ENCODE measurements around the gene AQP10. TPM values are rescaled to one million over a fixed set of nuclear protein-coding genes. Genes with fewer than 3 reads are reported as not detected.

Gene AQP10
- total and polyA plus RNA-seq, 2 donors (not counting 1 experiment from before 2014, with no cell fraction given) = not detected

GRCh38 chr1:154323493-154323892 is 2.6 kb downstream of the AQP10 start:
- Histone ChIP-seq H3K9ac (ENCODE audit: insufficient read depth, low read length) (no peak overlapping the region), H3K9me3 (ENCODE audit: control insufficient read depth, insufficient read depth, low read depth, low read length) (no peaks in the 10 kb centered on the region), H4K20me1 (ENCODE audit: control insufficient read depth, extremely low read depth, insufficient read depth, low read length) (no peaks in the 10 kb centered on the region), H3K4me2 (ENCODE audit: extremely low read depth, insufficient read depth, low read length) (no peak overlapping the region), H3K27me3 (ENCODE audit: control insufficient read depth, insufficient read depth, low read length) (peaks cover 7% of the 10 kb centered on the region), H3K79me2 (ENCODE audit: control insufficient read depth, insufficient read depth, low read length) (peaks cover 19% of the 10 kb centered on the region), H3K27ac (ENCODE audit: insufficient read depth, low read length) (no peak overlapping the region), H2AFZ (ENCODE audit: low read length) (no peak overlapping the region), H3K4me3 (replicated peaks in 1 of 4; ENCODE audit: control extremely low read depth in 1 of 4, insufficient read depth in 1 of 4, low read depth in 3 of 4, low read length in 4 of 4) (no peak overlapping the region), H3K36me3 (ENCODE audit: control insufficient read depth, insufficient read depth, low read length) (no peaks in the 10 kb centered on the region), H3K4me1 (ENCODE audit: control insufficient read depth, extremely low read depth, insufficient read depth, low read length) (peaks cover 19% of the 10 kb centered on the region)
- TF ChIP-seq EZH2 (IDR thresholded peaks at IDR 0.05; ENCODE audit: low read length, missing control alignments) = no peak
- TF ChIP-seq, protein P1, sequence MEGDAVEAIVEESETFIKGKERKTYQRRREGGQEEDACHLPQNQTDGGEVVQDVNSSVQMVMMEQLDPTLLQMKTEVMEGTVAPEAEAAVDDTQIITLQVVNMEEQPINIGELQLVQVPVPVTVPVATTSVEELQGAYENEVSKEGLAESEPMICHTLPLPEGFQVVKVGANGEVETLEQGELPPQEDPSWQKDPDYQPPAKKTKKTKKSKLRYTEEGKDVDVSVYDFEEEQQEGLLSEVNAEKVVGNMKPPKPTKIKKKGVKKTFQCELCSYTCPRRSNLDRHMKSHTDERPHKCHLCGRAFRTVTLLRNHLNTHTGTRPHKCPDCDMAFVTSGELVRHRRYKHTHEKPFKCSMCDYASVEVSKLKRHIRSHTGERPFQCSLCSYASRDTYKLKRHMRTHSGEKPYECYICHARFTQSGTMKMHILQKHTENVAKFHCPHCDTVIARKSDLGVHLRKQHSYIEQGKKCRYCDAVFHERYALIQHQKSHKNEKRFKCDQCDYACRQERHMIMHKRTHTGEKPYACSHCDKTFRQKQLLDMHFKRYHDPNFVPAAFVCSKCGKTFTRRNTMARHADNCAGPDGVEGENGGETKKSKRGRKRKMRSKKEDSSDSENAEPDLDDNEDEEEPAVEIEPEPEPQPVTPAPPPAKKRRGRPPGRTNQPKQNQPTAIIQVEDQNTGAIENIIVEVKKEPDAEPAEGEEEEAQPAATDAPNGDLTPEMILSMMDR (conservative IDR thresholded peaks at IDR 0.05 in 1 of 2, IDR thresholded peaks at IDR 0.05 in 1 of 2; ENCODE audit: low read depth in 1 of 2, low read length in 2 of 2) = no peak
- DNase-seq (ENCODE audit: low read depth in 2 of 2) = no peak

DNA sequence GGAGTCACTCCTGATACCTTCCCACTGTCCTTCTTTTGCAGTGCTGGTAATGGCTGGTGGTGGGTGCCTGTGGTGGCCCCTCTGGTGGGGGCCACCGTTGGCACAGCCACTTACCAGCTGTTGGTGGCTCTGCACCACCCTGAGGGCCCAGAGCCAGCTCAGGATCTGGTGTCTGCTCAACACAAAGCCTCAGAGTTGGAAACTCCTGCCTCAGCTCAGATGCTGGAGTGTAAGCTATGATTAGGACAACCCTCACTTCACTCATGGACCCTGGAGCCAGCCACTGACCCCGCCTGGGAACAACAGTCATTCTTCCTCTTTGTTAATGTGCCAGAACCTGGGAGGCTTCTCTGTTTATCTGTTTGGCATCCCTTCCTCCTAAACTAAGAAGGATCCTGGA is 3.3 kb downstream of the AQP10 start:
- no peaks in the 10 kb centered on the region for H4K20me1 ChIP-seq (ENCODE audit: control insufficient read depth, extremely low read depth, insufficient read depth, low read length)
- DNase-seq (ENCODE audit: low read depth in 2 of 2) = no peak
- no peaks in the 10 kb centered on the region for H3K9me3 ChIP-seq (ENCODE audit: control insufficient read depth, insufficient read depth, low read depth, low read length)
- H3K9ac ChIP-seq (ENCODE audit: insufficient read depth, low read length) = no peak overlapping the region
- H3K27ac ChIP-seq (ENCODE audit: insufficient read depth, low read length) = no peak overlapping the region
- H2AFZ ChIP-seq (ENCODE audit: low read length) = no peak overlapping the region
- TF ChIP-seq, protein P1 (conservative IDR thresholded peaks at IDR 0.05 in 1 of 2, IDR thresholded peaks at IDR 0.05 in 1 of 2; ENCODE audit: low read depth in 1 of 2, low read length in 2 of 2) = no peak
- TF ChIP-seq EZH2 (IDR thresholded peaks at IDR 0.05; ENCODE audit: low read length, missing control alignments) = no peak
- H3K79me2 ChIP-seq (ENCODE audit: control insufficient read depth, insufficient read depth, low read length) = peaks cover 25% of the 10 kb centered on the region
- peaks cover 7% of the 10 kb centered on the region for H3K27me3 ChIP-seq (ENCODE audit: control insufficient read depth, insufficient read depth, low read length)
- H3K36me3 ChIP-seq (ENCODE audit: control insufficient read depth, insufficient read depth, low read length) = no peaks in the 10 kb centered on the region
- H3K4me1 ChIP-seq (ENCODE audit: control insufficient read depth, extremely low read depth, insufficient read depth, low read length) = peaks cover 23% of the 10 kb centered on the region
- no peak overlapping the region for H3K4me3 ChIP-seq (replicated peaks in 1 of 4; ENCODE audit: control extremely low read depth in 1 of 4, insufficient read depth in 1 of 4, low read depth in 3 of 4, low read length in 4 of 4)
- H3K4me2 ChIP-seq (ENCODE audit: extremely low read depth, insufficient read depth, low read length) = peak overlapping the region; percentile 84

DNA sequence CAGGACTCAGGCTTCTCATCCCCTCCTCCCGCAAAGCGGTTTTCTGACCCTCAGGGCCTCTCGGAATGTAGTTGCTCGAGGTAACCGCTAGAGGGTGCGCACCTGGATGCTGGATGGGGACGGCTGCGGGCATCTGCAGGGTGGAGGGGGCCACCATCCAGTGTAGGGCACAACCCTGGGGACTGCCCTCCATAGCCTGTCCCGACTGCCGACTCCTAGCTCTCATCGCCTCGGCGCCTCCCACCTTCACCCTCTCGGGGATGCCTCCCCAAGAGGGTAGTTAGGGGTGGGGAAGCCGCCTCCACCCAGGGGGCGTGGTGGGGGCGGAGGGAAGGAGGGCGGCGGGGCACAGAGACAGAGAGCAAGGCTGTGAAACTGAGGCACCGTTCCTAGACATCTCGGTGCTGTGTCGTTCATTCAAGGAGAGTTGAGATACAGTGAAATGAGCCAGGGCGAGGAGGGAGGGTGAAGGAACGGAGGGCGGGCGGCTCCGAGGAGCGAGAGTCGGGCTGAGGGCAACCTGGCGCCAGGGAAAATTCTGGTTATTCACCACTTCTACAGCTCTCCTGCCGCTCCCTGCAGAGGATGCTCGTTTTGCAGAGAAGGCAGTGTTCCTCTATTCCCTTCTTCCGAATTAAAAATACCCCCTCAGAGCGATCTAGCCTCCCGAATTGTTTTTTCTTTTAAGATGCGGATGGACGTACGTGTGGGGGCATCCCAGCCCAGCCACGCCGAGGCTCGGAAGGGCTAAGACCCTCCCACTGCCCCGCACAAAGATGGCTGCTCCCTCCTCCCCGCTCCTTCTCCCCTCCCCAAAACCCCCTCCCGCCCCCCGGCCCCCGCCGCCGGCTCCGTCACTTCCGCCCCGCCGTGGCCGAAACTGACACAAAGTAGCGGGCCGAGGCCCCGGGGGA is 4.0 kb downstream of the AQP10 start, which contains the start of gene ATP8B2:
Gene ATP8B2 (plus strand): TSS at position 857 of the 914 bp plus-strand sequence. CDS start 2,617 bp downstream, outside the sequence.
- peaks cover 32% of the 10 kb centered on the region for H3K79me2 ChIP-seq (ENCODE audit: control insufficient read depth, insufficient read depth, low read length)
- H3K27ac ChIP-seq (ENCODE audit: insufficient read depth, low read length) = peak within 1 kb of the TSS; percentile 89
- peak within 1 kb of the TSS; percentile 70 to 100 (median 80) for H3K4me3 ChIP-seq (replicated peaks in 1 of 4; ENCODE audit: control extremely low read depth in 1 of 4, insufficient read depth in 1 of 4, low read depth in 3 of 4, low read length in 4 of 4)
- peak within 1 kb of the TSS; percentile 84 for H3K4me2 ChIP-seq (ENCODE audit: extremely low read depth, insufficient read depth, low read length)
- no peaks in the 10 kb centered on the region for H3K9me3 ChIP-seq (ENCODE audit: control insufficient read depth, insufficient read depth, low read depth, low read length)
- H3K9ac ChIP-seq (ENCODE audit: insufficient read depth, low read length) = peak within 1 kb of the TSS; percentile 95
- TF ChIP-seq EZH2 (IDR thresholded peaks at IDR 0.05; ENCODE audit: low read length, missing control alignments) = no peak
- TF ChIP-seq, protein P1 (conservative IDR thresholded peaks at IDR 0.05 in 1 of 2, IDR thresholded peaks at IDR 0.05 in 1 of 2; ENCODE audit: low read depth in 1 of 2, low read length in 2 of 2) = peak; percentile 86 to 89
- H3K36me3 ChIP-seq (ENCODE audit: control insufficient read depth, insufficient read depth, low read length) = peaks cover 5% of the 10 kb centered on the region
- peak; percentile 61 to 72 for DNase-seq (ENCODE audit: low read depth in 2 of 2)
- H4K20me1 ChIP-seq (ENCODE audit: control insufficient read depth, extremely low read depth, insufficient read depth, low read length) = no peaks in the 10 kb centered on the region
- peaks cover 7% of the 10 kb centered on the region for H3K27me3 ChIP-seq (ENCODE audit: control insufficient read depth, insufficient read depth, low read length)
- H2AFZ ChIP-seq (ENCODE audit: low read length) = peak within 1 kb of the TSS; percentile 85
- peaks cover 26% of the 10 kb centered on the region for H3K4me1 ChIP-seq (ENCODE audit: control insufficient read depth, extremely low read depth, insufficient read depth, low read length)

All from fibroblast of lung (primary cell).